ENCODE data around the gene PAX2.
A peak's percentile ranks its signal among the peaks of the same experiment; 100 is the strongest.

The PAX2 gene

DNA sequence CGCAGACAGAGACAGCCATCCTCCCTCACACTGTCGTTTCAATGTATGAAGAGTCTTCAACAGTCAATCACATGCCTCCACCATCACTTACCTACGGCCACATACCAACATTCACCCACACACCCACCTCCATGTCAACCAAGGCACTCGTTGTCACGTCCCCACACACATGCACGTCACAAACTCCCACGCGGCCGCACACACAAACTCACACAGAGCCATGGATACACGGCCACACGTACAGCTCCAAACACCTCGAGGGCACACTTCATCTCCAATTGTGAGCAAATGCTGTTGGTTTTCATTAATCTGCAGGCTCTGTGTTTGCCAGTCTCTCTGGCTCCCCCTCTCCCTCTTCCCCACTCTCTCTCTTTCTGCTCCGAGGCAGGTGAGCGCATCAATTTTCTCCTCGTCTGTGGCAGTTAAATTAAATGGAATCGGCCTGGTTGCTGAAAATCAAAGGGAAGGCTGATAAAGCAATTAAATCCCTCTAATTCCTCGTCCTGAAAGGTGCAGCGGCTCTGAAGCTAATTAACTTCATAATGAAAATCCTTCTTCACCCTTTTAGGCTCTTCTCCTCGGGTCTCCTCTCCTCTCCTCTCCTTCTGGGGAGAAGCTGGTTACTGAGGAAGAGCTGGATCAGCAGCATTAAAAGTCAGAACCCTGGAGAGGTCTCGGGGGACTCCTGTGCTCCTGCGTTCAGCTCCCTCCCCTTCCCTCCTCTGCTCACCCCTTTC lies 113.5 kb downstream of the PAX2 start:
- DNase-seq (ENCODE audit: low read depth) = no peak

DNA sequence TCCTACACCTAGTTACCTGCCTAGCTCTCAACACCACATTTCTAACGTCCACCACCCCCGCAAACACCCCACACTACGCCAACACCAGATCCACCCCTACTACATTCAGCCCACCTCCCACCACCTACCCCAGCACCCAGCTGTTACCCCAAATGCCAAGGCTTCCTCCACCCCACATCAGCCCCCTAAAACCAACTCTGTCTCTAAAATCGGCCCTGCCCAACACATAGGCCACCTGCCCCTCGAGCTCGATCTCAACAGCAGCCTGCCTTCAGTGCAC lies 114.0 kb downstream of the PAX2 start:
- DNase-seq (ENCODE audit: low read depth) = no peak

DNA sequence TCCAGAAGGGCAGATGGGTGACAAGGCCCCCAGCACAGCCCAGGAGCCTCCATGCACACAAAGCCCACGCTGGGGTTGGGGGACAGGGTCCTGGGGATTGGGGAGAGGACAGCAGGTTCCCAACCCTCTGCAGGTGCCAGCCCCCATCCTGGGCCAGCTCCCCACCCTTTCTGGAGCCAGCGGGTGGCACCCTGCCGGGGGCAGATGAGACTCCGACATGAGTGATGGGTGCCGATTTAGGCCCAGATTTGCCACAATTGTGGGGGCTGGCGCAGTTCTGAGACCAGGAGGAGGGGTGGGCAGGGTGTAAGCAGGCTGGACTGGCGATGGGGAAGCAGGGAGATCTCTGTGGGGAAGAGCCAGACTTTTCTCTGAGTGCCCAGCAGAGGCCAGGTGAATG lies 118.1 kb downstream of the PAX2 start:
- DNase-seq (ENCODE audit: low read depth) = no peak

DNA sequence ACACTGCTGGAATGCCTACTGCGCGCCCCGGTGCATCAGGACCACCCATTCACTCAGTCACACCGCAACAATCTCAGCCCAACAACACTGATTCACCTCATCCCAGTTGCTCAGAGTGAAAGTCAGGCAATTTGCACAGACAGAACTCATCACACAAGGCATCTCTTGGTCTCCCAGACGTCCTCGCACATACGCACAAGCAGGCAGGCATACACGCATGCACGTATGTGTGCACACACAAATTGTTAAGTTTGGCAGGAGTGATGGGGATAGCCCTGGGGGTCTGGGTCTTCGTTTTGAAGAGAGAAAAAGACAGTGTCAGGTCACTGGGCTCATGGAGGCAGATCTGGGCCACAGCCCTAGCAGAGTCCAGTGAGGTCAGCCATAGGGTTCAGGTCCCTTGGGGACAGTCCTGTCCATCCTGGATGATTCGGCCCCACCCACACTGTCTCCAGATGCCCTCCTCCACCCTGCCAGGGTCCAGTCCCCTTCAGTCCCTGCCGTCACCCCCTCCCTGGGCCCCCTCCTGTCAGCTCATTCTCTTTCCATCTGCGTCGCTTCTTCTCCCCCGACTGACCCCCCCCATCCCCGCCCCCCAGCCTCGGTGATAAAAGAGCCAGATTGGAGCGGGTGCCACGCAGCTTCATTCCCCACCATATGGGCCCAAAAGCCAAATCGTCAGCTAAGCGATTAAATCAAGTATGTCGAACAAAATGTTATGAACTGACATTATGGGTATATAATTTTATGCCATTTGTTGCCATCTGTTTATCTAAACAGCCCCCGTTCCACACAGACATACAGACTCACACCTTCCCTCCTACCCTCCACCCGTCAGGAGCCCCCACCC lies 118.9 kb downstream of the PAX2 start:
- no peak for DNase-seq (ENCODE audit: low read depth)

DNA sequence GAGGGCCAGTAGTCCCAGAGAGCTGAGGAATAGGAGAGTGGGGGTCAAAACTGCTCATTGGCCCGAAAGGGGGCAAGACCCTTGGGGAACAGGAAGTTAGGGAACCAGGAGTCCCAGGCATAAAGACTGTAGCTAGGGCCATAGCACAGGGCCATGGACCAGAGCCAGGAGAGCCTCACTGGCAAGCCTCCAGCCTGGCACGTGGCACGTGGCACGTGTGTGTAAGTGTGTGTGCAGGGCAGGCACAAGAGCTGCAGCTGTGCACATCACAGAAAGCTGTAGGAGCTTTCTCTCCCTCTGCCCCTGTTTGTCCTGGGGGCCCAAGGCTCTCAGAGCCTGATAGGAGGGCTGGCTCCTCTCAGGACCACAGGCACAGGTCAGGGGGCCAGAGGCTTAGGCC lies 119.6 kb downstream of the PAX2 start:
- no peak for DNase-seq (ENCODE audit: low read depth)

DNA sequence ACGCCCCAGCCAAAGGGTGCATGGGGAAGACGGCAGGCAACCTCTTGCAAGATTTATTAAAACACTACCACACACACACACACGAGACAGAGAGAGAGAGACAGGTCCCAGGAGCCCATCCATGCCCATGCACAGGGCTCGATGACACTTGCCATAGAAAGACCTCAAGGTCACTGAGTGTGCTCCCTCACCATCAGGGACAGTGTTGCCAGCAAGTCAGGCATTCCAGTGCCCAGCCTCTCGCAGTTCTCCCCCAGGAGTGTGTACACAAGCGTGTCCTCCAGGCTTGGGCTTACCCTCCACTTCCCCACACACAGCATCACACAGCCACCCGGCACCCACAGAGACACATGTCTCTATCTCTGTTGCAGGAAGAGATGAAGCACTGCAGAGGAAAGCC lies 120.6 kb downstream of the PAX2 start:
- DNase-seq (ENCODE audit: low read depth) = no peak

DNA sequence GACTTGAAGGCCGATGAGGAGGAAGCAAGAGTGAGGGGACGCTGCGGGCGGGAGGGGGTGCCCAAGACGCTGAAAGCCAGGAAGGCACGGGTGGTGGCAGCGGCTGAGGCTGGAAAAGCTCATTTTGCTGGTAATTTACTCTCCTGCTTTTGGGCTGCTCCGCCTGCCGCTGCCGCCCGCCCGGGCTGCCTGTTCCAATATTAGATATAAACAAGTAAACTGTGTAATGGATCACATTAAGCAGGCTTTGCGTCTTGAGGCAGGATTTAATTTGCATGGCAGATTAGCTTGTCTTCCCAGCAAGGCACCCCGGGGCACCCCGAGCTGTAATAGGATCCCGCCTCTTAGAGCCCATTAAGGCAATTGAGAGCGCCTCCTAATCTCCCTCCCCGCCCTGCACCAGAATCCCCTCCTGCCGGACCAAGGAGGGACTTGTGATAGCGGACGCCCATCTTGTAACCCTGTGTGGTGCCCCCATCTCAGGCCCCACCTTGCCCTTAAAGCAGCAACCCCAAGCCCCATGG lies 121.3 kb downstream of the PAX2 start:
- DNase-seq (ENCODE audit: low read depth) = no peak

DNA sequence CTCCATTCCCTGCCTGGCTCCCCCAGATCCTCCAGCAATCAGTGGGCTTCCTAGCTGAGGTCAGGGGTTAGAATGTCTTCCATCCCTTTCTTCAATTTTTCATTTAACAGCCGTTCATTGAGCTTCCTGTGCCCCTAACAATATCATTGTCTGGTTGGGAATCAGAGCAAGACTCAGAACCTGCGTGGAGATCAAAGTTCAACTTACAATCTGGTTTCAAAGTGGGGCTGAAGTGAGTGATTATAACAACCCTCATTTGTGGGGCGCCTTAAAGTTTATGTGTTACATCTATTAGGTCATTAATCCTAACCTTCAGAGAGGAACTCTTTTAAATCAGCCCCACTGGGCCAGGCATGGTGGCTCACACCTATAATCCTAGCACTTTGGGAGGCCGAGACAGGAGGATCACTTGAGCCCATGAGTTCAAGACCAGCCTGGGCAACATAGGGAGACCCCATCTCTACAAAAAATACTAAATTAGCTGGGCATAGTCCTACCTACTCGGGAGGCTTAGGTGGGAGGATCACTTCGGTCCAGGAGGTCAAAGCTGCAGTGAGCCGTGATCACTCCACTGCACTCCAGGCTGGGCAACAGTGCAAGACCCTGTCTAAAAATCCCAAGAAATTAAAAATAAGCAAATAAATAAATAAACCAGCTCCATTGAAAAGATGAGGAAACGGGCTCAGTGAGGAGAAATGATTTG lies 122.0 kb downstream of the PAX2 start:
- no peak for DNase-seq (ENCODE audit: low read depth)

DNA sequence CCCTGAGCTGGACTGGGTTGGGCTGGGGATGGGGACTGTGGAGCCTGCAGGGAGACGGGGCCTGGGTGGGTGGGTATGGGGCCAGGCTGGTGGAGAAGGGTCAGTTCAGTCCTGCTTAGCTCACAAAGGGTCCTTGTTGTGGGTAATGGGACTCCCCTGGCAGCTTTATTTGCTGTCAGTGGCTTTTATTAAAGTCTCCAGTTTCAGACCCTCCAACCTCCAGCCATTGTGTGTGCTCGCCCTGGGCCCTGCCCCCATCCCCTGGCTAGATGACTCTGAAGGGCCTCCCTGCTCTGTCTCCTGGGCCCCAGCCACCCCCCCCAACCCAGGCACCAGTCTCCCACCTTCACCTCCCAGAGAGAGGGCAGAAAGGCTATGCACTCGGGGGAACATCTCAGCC lies 123.0 kb downstream of the PAX2 start:
- no peak for DNase-seq (ENCODE audit: low read depth)

DNA sequence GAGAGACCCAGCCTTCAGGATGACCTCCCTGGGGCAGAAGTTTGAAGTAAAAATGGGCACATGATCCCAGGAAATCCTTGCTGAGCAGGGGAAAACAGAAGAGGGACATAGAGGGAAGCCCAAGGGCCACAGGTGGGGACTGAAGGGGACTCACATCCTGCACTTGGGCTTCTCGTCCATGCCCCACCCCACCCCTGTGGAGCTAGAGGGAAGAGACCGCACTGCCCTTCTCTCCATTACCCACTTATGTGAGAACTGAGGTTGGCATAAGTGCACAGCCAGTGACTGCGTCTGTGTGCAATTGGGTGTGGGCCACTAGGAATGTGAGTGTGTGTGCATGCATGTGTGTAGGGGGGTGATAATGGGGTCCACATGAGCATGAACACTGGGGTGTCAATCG lies 124.0 kb downstream of the PAX2 start:
- no peak for DNase-seq (ENCODE audit: low read depth)

DNA sequence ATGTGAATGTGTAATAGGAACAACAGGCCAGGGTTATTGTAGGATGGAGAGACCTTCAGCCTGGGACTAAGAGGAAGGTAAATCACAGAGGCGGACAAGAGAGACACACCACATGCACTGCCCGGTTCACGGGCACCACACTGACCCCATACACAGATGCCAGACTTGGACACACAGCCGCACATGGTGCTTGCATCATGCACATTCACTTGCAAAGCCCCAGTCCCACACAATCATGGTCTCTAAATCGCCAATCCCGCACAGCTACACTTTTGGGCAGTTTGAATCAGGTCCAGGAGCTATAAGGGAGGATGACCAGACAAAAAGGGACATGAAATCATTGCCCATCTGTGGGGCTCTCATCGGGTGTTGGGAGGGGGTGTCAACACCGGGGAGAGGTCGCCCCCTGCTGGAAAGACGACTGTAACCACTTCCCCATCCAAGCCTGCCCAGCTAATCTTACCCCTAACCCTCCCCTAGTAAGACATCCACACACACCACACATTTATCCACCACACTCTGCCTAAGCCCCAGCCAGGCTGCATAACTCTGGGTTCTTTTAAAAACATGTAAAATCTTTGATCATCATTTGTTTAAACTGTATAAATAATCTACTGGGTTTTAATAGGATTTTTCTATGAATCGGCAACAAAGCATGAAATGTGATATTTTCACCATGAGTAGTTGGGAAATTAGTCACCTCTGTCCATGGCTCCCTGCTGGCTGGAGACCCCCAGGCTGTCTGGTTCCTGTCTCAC lies 126.8 kb downstream of the PAX2 start:
- DNase-seq (ENCODE audit: low read depth) = peak; percentile 7

DNA sequence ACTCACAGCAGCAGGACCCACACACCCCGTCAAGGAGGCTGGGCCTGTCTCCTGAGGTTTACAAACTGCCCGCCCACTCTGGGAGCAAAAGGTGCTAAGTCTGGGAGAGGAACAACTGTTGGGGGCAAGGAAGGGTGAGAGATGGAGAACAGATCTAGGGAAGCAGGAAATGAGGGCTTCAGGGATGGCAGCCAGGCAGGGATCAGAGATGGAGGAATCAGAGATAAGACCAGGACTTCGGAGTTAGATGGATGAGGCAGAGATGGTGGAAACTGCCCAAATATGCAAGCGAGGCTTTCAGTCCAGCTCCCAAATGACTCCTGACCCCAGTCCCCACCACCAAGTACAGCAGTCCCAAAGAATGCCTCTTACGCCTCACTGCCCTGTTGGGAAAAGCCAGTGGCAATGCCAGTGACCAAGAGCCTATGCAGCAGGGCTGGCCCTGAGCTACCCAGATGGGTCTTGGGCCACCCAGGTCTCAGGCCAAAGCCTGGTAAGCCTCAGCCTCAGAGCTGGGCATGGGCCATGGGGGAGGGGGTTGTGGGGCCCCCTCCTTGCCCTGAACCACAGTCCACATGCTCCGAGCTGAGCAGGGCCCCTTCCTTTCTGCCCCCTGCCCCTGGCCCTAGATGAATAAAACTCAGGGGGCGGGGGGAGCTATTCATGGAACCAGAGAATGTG lies 127.9 kb downstream of the PAX2 start:
- DNase-seq (ENCODE audit: low read depth) = no peak

DNA sequence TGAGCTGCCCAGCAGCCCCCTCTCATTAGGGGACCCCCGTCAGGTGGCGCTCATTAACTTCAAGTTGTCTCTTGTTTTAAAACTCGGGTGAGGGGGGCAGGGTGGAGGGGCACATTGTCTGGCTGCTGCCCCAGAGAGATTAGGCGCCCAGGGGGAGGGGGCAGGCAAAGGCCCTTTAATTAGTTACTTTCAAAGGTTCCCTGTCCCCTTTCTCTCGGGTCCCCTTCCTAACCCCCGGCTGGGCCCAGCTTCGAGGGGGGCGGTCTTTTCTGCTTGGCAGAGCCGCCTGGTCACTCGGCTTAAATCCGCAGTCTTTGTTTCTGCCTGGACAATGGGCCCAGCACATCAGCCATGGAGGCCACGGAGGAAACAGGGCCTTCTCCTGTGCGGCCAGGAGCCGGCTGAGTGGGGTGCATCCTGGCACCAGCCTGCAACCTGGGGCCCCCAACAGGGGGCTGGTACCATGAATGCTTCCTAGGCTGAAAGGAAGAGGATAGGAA lies 128.5 kb downstream of the PAX2 start:
- DNase-seq (ENCODE audit: low read depth) = no peak

DNA sequence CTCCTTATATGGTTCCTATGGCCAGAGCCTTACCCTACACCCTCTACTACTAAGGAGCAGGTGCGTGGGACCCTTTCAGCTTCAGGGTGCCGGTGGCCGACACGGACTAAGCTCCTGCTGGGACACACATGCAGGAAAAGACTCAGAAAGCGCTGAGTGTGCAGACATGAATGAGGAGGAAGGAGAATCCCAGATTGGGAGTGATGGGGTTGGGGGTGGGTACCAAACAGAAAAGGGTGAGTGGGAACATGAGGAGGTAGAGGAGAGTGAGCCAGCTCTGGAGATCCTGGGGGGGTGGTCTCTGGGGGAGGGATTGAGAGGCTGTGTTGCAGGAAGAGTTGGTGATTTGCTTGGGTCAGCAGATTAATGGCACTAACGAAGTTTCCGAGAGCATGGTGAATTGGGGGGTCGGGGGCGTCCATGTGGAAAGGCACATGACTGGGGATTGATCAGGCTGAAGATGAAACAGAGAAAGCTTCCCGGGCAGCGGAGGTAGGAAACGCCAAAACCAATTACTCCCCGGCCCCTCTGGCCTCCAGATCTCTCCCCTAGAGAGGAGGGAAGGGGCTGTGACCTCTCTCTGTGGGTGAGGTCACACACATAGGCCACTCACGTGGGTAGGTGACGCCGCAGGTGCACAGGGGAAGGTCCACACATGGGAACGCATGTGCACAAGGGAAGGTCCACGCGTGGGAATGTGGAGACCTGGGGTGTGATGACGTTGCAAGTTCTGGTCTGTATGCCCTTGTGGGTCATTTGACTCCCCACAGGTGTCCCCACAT lies 129.5 kb downstream of the PAX2 start:
- no peak for DNase-seq (ENCODE audit: low read depth)

DNA sequence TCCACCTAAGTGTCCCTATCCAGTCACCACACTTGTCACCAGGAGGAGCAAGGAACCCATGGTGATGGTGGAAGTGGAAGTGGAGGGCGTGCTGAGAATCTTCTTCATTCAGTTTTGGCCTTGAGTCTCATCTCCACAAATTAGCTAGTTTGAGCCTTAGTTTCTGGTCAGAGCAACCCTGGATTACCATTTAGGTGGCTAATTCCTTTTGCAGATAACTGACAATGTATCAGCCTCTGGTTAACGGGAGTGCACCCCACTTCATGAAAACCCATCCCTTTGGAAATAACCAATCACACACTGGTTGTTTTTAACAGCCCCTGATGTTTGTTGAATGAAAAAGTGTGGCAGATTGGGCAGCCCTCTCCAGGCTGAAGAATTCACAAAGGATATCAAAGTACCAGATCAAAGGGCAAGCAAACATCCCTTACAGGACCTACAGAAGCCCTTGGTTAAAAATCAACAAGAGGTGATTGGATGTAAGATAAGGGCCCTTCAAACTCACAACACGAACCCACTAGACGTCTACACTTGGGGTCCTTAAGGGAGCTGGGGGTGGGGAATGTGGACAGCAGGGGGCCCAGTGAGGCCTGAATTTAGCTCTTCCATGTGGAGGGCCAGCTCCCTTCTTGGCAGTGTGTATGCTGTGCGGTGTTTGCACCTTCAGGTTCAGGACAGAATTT lies 130.2 kb downstream of the PAX2 start:
- no peak for DNase-seq (ENCODE audit: low read depth)

DNA sequence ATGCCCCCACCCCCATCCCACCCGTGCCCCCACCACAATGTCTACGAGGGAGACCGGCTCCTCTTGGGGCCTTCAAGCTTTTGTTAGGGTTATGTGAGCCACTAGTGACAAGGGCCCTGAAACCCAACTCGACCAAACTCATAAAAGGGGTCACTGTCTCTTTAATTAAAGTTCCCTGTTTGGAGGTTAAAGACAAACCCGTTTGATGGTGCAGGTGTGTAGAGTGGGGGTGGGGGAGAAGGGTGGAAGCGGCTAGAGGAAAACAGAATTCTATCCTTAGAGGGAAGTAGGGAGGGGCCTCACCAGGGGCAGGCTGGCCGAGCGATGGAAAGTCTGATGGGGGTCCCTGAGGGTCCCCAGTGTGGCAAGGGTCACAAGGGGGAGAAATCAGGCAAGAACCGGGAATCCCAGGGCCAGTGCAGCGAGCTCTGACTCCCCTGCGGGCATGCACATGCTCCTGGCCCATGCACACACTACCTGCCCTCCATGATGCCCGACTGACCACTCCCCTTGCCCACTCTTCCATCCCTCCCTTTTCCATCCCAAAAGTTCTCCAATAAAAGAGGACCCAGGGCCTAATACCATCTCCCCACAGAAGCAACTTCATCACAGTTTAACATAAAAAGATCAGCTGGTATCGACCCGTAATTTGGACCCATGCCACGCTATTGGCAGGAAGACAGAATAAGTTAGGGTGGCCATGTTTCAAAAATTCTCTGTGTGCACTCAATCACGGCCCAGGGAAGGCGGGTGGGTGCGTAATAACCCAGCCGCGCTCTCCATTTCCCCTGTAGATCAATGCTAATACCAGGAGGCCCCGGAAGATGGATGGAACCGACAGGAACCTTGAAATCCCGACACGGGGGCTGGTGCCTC lies 131.4 kb downstream of the PAX2 start:
- DNase-seq (ENCODE audit: low read depth) = no peak

DNA sequence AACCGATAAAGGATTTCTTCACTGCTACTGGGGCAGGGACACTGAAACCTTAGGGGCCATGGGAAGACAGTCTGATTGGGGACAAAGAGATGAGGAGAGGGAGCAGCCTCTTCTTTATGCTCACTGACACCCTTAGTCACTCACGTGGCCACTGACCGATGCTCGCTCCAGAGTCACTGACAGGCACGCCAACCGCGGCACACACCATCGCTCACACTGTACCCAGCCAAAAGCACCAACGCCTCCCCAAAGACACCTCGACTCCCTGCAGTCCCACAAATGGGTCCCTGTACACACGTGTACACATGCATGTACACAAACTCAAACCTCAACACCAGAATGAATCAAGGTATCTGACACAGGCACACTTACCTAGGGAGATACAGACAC lies 132.1 kb downstream of the PAX2 start:
- no peak for DNase-seq (ENCODE audit: low read depth)

DNA sequence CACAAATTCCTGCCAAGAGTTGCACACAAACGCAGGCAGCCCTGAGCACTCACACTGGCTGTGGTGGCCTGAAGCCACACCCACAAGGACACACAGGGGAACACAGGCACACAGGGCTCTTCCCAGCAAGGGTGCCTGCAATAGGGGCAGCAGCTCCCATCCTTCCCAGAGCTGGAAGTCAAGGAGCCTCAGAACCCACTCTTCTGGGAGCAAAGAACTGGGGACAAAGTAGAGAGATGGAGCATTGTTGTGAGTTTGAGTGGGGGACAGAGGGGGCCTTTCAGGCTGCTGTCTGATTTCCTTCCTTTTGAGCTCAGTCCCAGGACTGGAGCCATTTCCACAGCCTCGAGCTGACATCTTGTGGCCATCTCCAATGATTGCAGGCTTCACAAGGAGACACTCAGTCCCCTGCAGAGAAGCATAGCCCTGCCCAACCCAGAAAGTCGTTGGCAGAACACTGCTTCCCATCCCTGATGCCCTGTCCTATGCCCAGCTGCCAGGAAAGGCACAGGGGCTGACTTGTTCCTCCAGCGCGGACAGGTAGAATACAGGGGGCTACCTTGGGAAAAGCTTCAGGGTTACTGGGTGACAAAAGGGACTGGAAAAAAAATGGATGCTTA lies 133.0 kb downstream of the PAX2 start:
- DNase-seq (ENCODE audit: low read depth) = no peak
